Colon (tissue), 2 donors: ENCODE results near the gene STAG3.
"Not testable (repeated sequence)": the region's sequence is repeated elsewhere in the genome, so short reads cannot be mapped to it uniquely, and the experiment has no call there.

Experiments used
- FAIRE-seq: peaks from 2 replicates; lab custom pipeline; 2012; peaks lifted over from hg19 to GRCh38; lab: Jason Lieb, UNC
- donor health status: control.
- donor health status: control.

Gene STAG3

GRCh38 chr7:100212631-100213286 lies 35.0 kb downstream of the STAG3 start:
- no peak for FAIRE-seq

GRCh38 chr7:100213672-100214071 lies 36.0 kb downstream of the STAG3 start:
- no peak for FAIRE-seq

GRCh38 chr7:100214356-100214755 lies 36.6 kb downstream of the STAG3 start:
- FAIRE-seq = not testable (repeated sequence)

GRCh38 chr7:100215895-100216294 lies 38.2 kb downstream of the STAG3 start:
- FAIRE-seq = no peak

GRCh38 chr7:100217934-100218333 lies 40.2 kb downstream of the STAG3 start:
- FAIRE-seq = not testable (repeated sequence)

GRCh38 chr7:100219271-100219737 lies 41.6 kb downstream of the STAG3 start:
- no peak for FAIRE-seq

- FAIRE-seq = not testable (repeated sequence)
Observed at GRCh38 chr7:100219801-100220585, 42.3 kb downstream of the STAG3 start, which contains the start of gene PVRIG. PVRIG (plus strand) TSS chr7:100219949; CDS start chr7:100219971, 22 bp downstream.

GRCh38 chr7:100220586-100221230 lies 43.0 kb downstream of the STAG3 start:
- no peak for FAIRE-seq

- no peak for FAIRE-seq
Observed at GRCh38 chr7:100221231-100221718, 43.6 kb downstream of the STAG3 start.

GRCh38 chr7:100221767-100222444 lies 44.2 kb downstream of the STAG3 start:
- FAIRE-seq = no peak

- no peak for FAIRE-seq
Observed at GRCh38 chr7:100222445-100223132, 44.9 kb downstream of the STAG3 start.

GRCh38 chr7:100223376-100223927 lies 45.7 kb downstream of the STAG3 start:
- not testable (repeated sequence) for FAIRE-seq

GRCh38 chr7:100224891-100225290 lies 47.2 kb downstream of the STAG3 start:
- not testable (repeated sequence) for FAIRE-seq

GRCh38 chr7:100234660-100235317 lies 57.1 kb downstream of the STAG3 start:
- FAIRE-seq = not testable (repeated sequence)

- FAIRE-seq = not testable (repeated sequence)
Observed at GRCh38 chr7:100239975-100240374, 62.3 kb downstream of the STAG3 start.

GRCh38 chr7:100243385-100243784 lies 65.7 kb downstream of the STAG3 start:
- FAIRE-seq = not testable (repeated sequence)

GRCh38 chr7:100244988-100245605 lies 67.4 kb downstream of the STAG3 start:
- not testable (repeated sequence) for FAIRE-seq

GRCh38 chr7:100246121-100246864 lies 68.6 kb downstream of the STAG3 start:
- not testable (repeated sequence) for FAIRE-seq

- FAIRE-seq = not testable (repeated sequence)
Observed at GRCh38 chr7:100246865-100247137, 69.1 kb downstream of the STAG3 start.
